HCT116 (cell line): Measurements from ENCODE around the gene HSPA2. TPM values are rescaled to one million over a fixed set of nuclear protein-coding genes. Genes with fewer than 3 reads are reported as not detected.
"Not testable (repeated sequence)": the region's sequence is repeated elsewhere in the genome, so short reads cannot be mapped to it uniquely, and the experiment has no call there.

Experiments
- ATAC-seq: fragments of 200-7000 bp; cut with Tn5 transposase; 2 replicates; pipeline ENCODE4 v1.9.1; 2020; ENCODE audit warnings: mild to moderate bottlenecking, moderate library complexity
- BruUV-seq: library from RNA; stranded (reverse); fragments of 400-500 nt; replicated peaks from 2 replicates; lab custom pipeline; 2021; lab: Mats Ljungman, UMichigan
- CTCF ChIA-PET: fragments of 300-600 bp; sonication (Branson Sonifier 250); formaldehyde crosslinking; loops from one replicate; lab custom pipeline; 2021; ENCODE audit warnings: antibody characterized with exemption; lab: Charles Lee
- POLR2A ChIA-PET: fragments of 300-600, 350-600 bp; sonication (Branson Sonifier 250); formaldehyde crosslinking; loops from one replicate; lab custom pipeline; 2021; ENCODE audit warnings: antibody characterized with exemption; lab: Charles Lee
- RAD21 ChIA-PET, 2 experiments: fragments of 300-600 bp; sonication (Branson Sonifier 250); formaldehyde crosslinking; loops; one replicate each; lab custom pipeline; 2023; ENCODE audit warnings: low total read pairs in 2 of 2; ENCODE audit not compliant: uncharacterized antibody in 2 of 2, unreplicated experiment in 2 of 2, low non-redundant PET in 1 of 2; lab: Charles Lee
- DNase-seq: peaks from one replicate; pipeline ENCODE4 v3.0.0-alpha.2; 2010; ENCODE audit warnings: low read depth, low spot score
- H2AFZ ChIP-seq: fragments of 200-600 bp; shearing (Covaris generic), sonication (generic); 2 replicates; pipeline ENCODE4 v1.6.1; 2017; ENCODE audit warnings: low read depth, mixed run types, mixed read lengths, antibody characterized with exemption, low read length; ENCODE audit not compliant: poor library complexity, severe bottlenecking
- H3K27ac ChIP-seq: 2 replicates; pipeline ENCODE4 v1.5.1; 2012; ENCODE audit warnings: low read depth, low read length
- H3K27me3 ChIP-seq: fragments of 200-600 bp; sonication (generic); 2 replicates; pipeline ENCODE4 v1.6.1; 2016; ENCODE audit warnings: mixed run types, low read length, mixed read lengths; ENCODE audit not compliant: insufficient read depth
- H3K36me3 ChIP-seq, 2 experiments: fragments of 200-500 bp in 1 of 2; fragments of 200-600 bp in 1 of 2; sonication (Bioruptor generic) in 1 of 2; sonication (generic) in 1 of 2; 2 replicates each; pipeline versions ENCODE4 v1.5.1 to v1.6.1; 2014 to 2016; ENCODE audit warnings: low read length in 2 of 2, inconsistent platforms in 1 of 2, mixed read lengths in 1 of 2, mixed run types in 1 of 2; ENCODE audit not compliant: insufficient read depth in 2 of 2, control insufficient read depth in 1 of 2
- H3K4me1 ChIP-seq, 2 experiments: fragments of 200-600 bp in 1 of 2; sonication (generic) in 1 of 2; 2 replicates each; pipeline versions ENCODE4 v1.5.1 to v1.6.1; 2012 to 2017; ENCODE audit warnings: low read length in 2 of 2, inconsistent platforms in 1 of 2, mild to moderate bottlenecking in 1 of 2, mixed read lengths in 1 of 2, mixed run types in 1 of 2, moderate library complexity in 1 of 2; ENCODE audit not compliant: insufficient read depth in 2 of 2, control insufficient read depth in 1 of 2
- H3K4me2 ChIP-seq: fragments of 200-600 bp; sonication (generic); 2 replicates; pipeline ENCODE4 v1.6.1; 2017; ENCODE audit warnings: mixed run types, low read length, mixed read lengths
- H3K4me3 ChIP-seq, 2 experiments: fragments of 200-600 bp in 1 of 2; sonication (generic) in 1 of 2; replicated peaks in 1 of 2; 2 replicates each; pipeline ENCODE4 v1.5.1; 2011 to 2016; ENCODE audit warnings: low read length in 2 of 2, control low read depth in 1 of 2, low read depth in 1 of 2, mild to moderate bottlenecking in 1 of 2, mixed read lengths in 1 of 2, mixed run types in 1 of 2
- H3K79me2 ChIP-seq: fragments of 200-600 bp; sonication (generic); 2 replicates; pipeline ENCODE4 v1.6.1; 2017; ENCODE audit warnings: mild to moderate bottlenecking, mixed run types, low read length, moderate library complexity, mixed read lengths; ENCODE audit not compliant: insufficient read depth
- H3K9ac ChIP-seq: fragments of 200-600 bp; sonication (generic); 2 replicates; pipeline ENCODE4 v1.6.1; 2016; ENCODE audit warnings: low read length, mixed read lengths
- H3K9me2 ChIP-seq: fragments of 200-600 bp; sonication (generic), shearing (Covaris generic); 2 replicates; pipeline ENCODE4 v1.6.1; 2017; ENCODE audit warnings: mixed run types, mild to moderate bottlenecking, moderate library complexity; ENCODE audit not compliant: insufficient read depth
- H3K9me3 ChIP-seq, 2 experiments: fragments of 200-500 bp in 1 of 2; fragments of 200-600 bp in 1 of 2; sonication (Bioruptor generic) in 1 of 2; sonication (generic) in 1 of 2; 2 replicates each; pipeline ENCODE4 v1.6.1; 2014 to 2017; ENCODE audit warnings: low read length in 2 of 2, mixed read lengths in 2 of 2, inconsistent platforms in 1 of 2, low read depth in 1 of 2, mild to moderate bottlenecking in 1 of 2, mixed run types in 1 of 2, moderate library complexity in 1 of 2; ENCODE audit not compliant: control insufficient read depth in 1 of 2, insufficient read depth in 1 of 2
- H4K20me1 ChIP-seq: fragments of 200-600 bp; sonication (generic), shearing (Covaris generic); 2 replicates; pipeline ENCODE4 v1.6.1; 2017; ENCODE audit warnings: mixed run types, mild to moderate bottlenecking, moderate library complexity; ENCODE audit not compliant: insufficient read depth
- CEBPB ChIP-seq: IDR thresholded peaks from 2 replicates; pipeline ENCODE4 v1.6.1; 2012; ENCODE audit warnings: low read depth
- EZH2 ChIP-seq: fragments of 200-600 bp; sonication (generic); IDR thresholded peaks from 2 replicates; pipeline ENCODE4 v1.6.1; 2017; ENCODE audit warnings: antibody characterized with exemption, mixed run types
- ZFX ChIP-seq: fragments of 450-650 bp; IDR thresholded peaks from 2 replicates; pipeline ENCODE4 v1.6.1; 2017
- ZNF274 ChIP-seq: fragments of 200-500 bp; sonication (Bioruptor generic); IDR thresholded peaks from 2 replicates; pipeline ENCODE4 v1.6.1; 2014; ENCODE audit warnings: mild to moderate bottlenecking, low read depth, low read length, inconsistent platforms
- intact Hi-C: fragments of 100-400 bp; cut with micrococcal nuclease; formaldehyde crosslinking; loops from 2 replicates; pipeline ENCODE4 v1.10.0; 2022
- total RNA-seq: library from RNA; stranded (reverse); gene quantifications from one replicate; pipeline ENCODE4 v1.2.1, GENCODE V29; 2021; ENCODE audit not compliant: unreplicated experiment

Gene HSPA2
- total RNA-seq, 1 experiment from 2014 or later = 2.5 TPM

- intact Hi-C loops = no loop called here
- TF ChIP-seq EZH2 (no peak), CEBPB (0 out of 2 replicates have a peak, but pooled peaks have one; percentile 34), ZNF274 (no peak), ZFX (no peak)
- H3K4me2 ChIP-seq = no peak overlapping the region
- no peak overlapping the region for H3K4me3 ChIP-seq
- H3K9me2 ChIP-seq = no peaks in the 10 kb centered on the region
- H3K9ac ChIP-seq = no peak overlapping the region
- no peak for ATAC-seq
- H3K27me3 ChIP-seq = no peaks in the 10 kb centered on the region
- no peak overlapping the region for H2AFZ ChIP-seq
- ChIA-PET RAD21 (no interaction called here), POLR2A (no interaction called here), CTCF (interaction anchor here (1.1 kb wide), 1 partner anchor 81 kb away, joined by 3 read pairs; no protein-coding TSS in a partner anchor)
- no peaks in the 10 kb centered on the region for H3K4me1 ChIP-seq
- H4K20me1 ChIP-seq = no peaks in the 10 kb centered on the region
- H3K36me3 ChIP-seq = no peaks in the 10 kb centered on the region
- H3K9me3 ChIP-seq = no peaks in the 10 kb centered on the region
- DNase-seq = no peak
- no peaks in the 10 kb centered on the region for H3K79me2 ChIP-seq
- no TSS peak for BruUV-seq
- H3K27ac ChIP-seq = no peak overlapping the region
These were observed 16.0 kb downstream of the HSPA2 start for GRCh38 chr14:64556526-64556925.

DNA sequence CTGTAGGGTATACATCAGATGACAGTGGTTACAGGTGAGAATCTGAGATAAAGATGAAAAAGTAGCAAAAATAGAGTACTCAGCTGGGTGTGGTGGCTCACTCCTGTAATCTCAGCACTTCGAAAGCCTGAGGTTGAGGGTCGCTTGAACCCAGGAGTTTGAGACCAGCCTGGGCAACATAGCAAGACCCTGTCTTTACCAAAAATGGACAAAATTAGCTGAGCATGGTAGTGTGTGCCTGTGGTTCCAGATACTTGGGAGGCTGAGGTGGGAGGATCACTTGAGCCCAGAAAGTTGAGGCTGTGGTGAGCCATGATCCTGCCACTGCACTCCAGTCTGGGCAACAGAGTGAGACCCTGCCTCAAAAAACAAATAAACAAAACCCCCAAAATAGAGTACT lies 17.7 kb downstream of the HSPA2 start:
- H3K4me2 ChIP-seq, DNase-seq, H3K9me3 ChIP-seq, H2AFZ ChIP-seq, H4K20me1 ChIP-seq, RAD21 ChIA-PET, H3K27ac ChIP-seq, BruUV-seq, ATAC-seq, H3K27me3 ChIP-seq, H3K9ac ChIP-seq, CTCF ChIA-PET, H3K4me3 ChIP-seq, intact Hi-C loops, H3K79me2 ChIP-seq, H3K4me1 ChIP-seq, H3K9me2 ChIP-seq, H3K36me3 ChIP-seq: not testable (repeated sequence)
- POLR2A ChIA-PET = interaction anchor here (0.6 kb wide), 1 partner anchor 15 kb away, joined by 3 read pairs; no protein-coding TSS in a partner anchor
